Tibial artery (tissue), 4 donors: ENCODE results near the gene MFAP1.

Experiments used
- DNase-seq, 2 donors: peaks; one replicate each; pipeline ENCODE4 v3.0.0-alpha.2; 2019
- H3K27ac ChIP-seq, 2 donors: fragments of 200-600 bp; sonication (generic) in 1 of 2; 1 replicate in 1 of 2; 2 replicates in 1 of 2; pipeline ENCODE4 v1.5.1; 2018 to 2019; ENCODE audit warnings: mild to moderate bottlenecking in 1 of 2
- H3K27me3 ChIP-seq, 2 donors: fragments of 200-600 bp; sonication (generic) in 1 of 2; one replicate each; pipeline versions ENCODE4 v1.5.1 to v1.6.0; 2016 to 2019
- H3K36me3 ChIP-seq, 3 donors: fragments of 200-600 bp; sonication (generic) in 2 of 3; one replicate each; pipeline ENCODE4 v1.5.1; 2016 to 2019; ENCODE audit warnings: mild to moderate bottlenecking in 2 of 3
- H3K4me1 ChIP-seq, 4 donors: fragments of 200-600 bp; sonication (generic) in 2 of 4; 1 replicate in 3 of 4; 2 replicates in 1 of 4; pipeline ENCODE4 v1.5.1; 2016 to 2019
- H3K4me3 ChIP-seq, 2 donors: fragments of 200-600 bp; sonication (generic) in 1 of 2; 1 replicate in 1 of 2; 2 replicates in 1 of 2; pipeline ENCODE4 v1.5.1; 2018 to 2019; ENCODE audit warnings: mild to moderate bottlenecking in 2 of 2
- H3K9me3 ChIP-seq, 3 donors: fragments of 200-600 bp; sonication (generic) in 1 of 3; one replicate each; pipeline ENCODE4 v1.5.1; 2016 to 2019
- CTCF ChIP-seq, 2 experiments: fragments of 200-600 bp in 1 of 2; fragments of 450-650 bp in 1 of 2; IDR thresholded peaks; one replicate each; pipeline ENCODE4 v1.5.1; 2017 to 2019; ENCODE audit warnings: antibody characterized with exemption in 2 of 2, mild to moderate bottlenecking in 1 of 2, moderate library complexity in 1 of 2
- intact Hi-C: fragments of 100-400 bp; cut with DNase I; formaldehyde crosslinking; loops from one replicate; pipeline ENCODE4 v1.15.0; 2023; ENCODE audit warnings: low total_unique reads

MFAP1 gene

GRCh38 chr15:43800286-43801141 is 24.0 kb downstream of the MFAP1 start, which contains the start of gene HYPK:
Gene HYPK, plus strand, starts transcription at chr15:43800599. Its CDS starts 24 bp downstream, at chr15:43800623.
- peaks cover 33 to 65% (median 55%) of the 10 kb centered on the region in 3 donors for H3K36me3 ChIP-seq
- intact Hi-C loops, result loop anchor here (2.0 kb wide), 1 partner anchor 24 kb away; the partner anchor contains the start of gene MFAP1
- H3K4me3 ChIP-seq, result peak within 1 kb of the TSS; percentile 67 to 79
- H3K4me1 ChIP-seq, result peaks cover 0 to 50% (median 33%) of the 10 kb centered on the region in 4 donors
- no peak for TF ChIP-seq CTCF (IDR thresholded peaks at IDR 0.05)
- no peaks in the 10 kb centered on the region for H3K9me3 ChIP-seq
- peak; percentile 95 to 97 for DNase-seq
- H3K27me3 ChIP-seq, result no peaks in the 10 kb centered on the region
- H3K27ac ChIP-seq, result peak within 1 kb of the TSS; percentile 79 to 90

- peak within 1 kb of the TSS; percentile 79 to 90 for H3K27ac ChIP-seq
- H3K4me3 ChIP-seq, result peak within 1 kb of the TSS; percentile 67 to 79
- TF ChIP-seq CTCF (IDR thresholded peaks at IDR 0.05), result no peak
- H3K4me1 ChIP-seq, result peaks cover 0 to 56% (median 39%) of the 10 kb centered on the region in 4 donors
- DNase-seq, result peak in 1 of 2 donors; percentile 69
- H3K36me3 ChIP-seq, result peaks cover 35 to 65% (median 55%) of the 10 kb centered on the region in 3 donors
- no peaks in the 10 kb centered on the region for H3K9me3 ChIP-seq
- intact Hi-C loops, result loop anchor here (2.0 kb wide), 1 partner anchor 25 kb away; the partner anchor contains the start of gene MFAP1
- no peaks in the 10 kb centered on the region for H3K27me3 ChIP-seq
Observed at GRCh38 chr15:43799945-43800285, 24.6 kb downstream of the MFAP1 start, which contains the start of gene SERINC4. Gene SERINC4, minus strand, starts transcription at chr15:43800220. Its CDS starts 234 bp downstream, at chr15:43799986.

GRCh38 chr15:43799209-43799944 is 25.1 kb downstream of the MFAP1 start:
- Histone ChIP-seq H3K27ac (peak overlapping the region; percentile 79 to 90), H3K9me3 (no peaks in the 10 kb centered on the region), H3K4me3 (no peak overlapping the region), H3K27me3 (no peaks in the 10 kb centered on the region), H3K4me1 (peaks cover 0 to 61% (median 44%) of the 10 kb centered on the region in 4 donors), H3K36me3 (peaks cover 35 to 65% (median 52%) of the 10 kb centered on the region in 3 donors)
- no peak for TF ChIP-seq CTCF (IDR thresholded peaks at IDR 0.05)
- DNase-seq, result no peak
- intact Hi-C loops, result no loop called here

GRCh38 chr15:43796566-43796965 is 27.9 kb downstream of the MFAP1 start:
- H3K9me3 ChIP-seq, result no peaks in the 10 kb centered on the region
- TF ChIP-seq CTCF (IDR thresholded peaks at IDR 0.05), result no peak
- no peak overlapping the region for H3K27ac ChIP-seq
- no peak for DNase-seq
- peaks cover 0 to 76% (median 57%) of the 10 kb centered on the region in 4 donors for H3K4me1 ChIP-seq
- intact Hi-C loops, result no loop called here
- no peak overlapping the region for H3K4me3 ChIP-seq
- H3K27me3 ChIP-seq, result no peaks in the 10 kb centered on the region
- H3K36me3 ChIP-seq, result peaks cover 25 to 47% (median 36%) of the 10 kb centered on the region in 3 donors

- Histone ChIP-seq H3K9me3 (no peaks in the 10 kb centered on the region), H3K36me3 (peaks cover 25 to 47% (median 36%) of the 10 kb centered on the region in 3 donors), H3K27me3 (no peaks in the 10 kb centered on the region), H3K4me3 (no peak overlapping the region), H3K4me1 (peaks cover 0 to 70% (median 51%) of the 10 kb centered on the region in 4 donors), H3K27ac (no peak overlapping the region)
- TF ChIP-seq CTCF (IDR thresholded peaks at IDR 0.05), result no peak
- DNase-seq, result no peak
- intact Hi-C loops, result no loop called here
Observed at GRCh38 chr15:43795997-43796396, 28.5 kb downstream of the MFAP1 start.
